BLaER1 (cell line): ENCODE data around the gene CFAP221.

Experiments used
- H3K27ac ChIP-seq: shearing (Covaris generic); formaldehyde crosslinking; 2 replicates; pipeline ENCODE4 v1.8.1; 2022
- H3K27me3 ChIP-seq: shearing (Covaris generic); formaldehyde crosslinking; 2 replicates; pipeline ENCODE4 v1.8.1; 2022
- H3K36me3 ChIP-seq: shearing (Covaris generic); formaldehyde crosslinking; 2 replicates; pipeline ENCODE4 v1.8.1; 2022
- H3K4me1 ChIP-seq: shearing (Covaris generic); formaldehyde crosslinking; 2 replicates; pipeline ENCODE4 v1.8.1; 2022
- H3K4me2 ChIP-seq: shearing (Covaris generic); formaldehyde crosslinking; 2 replicates; pipeline ENCODE4 v1.8.1; 2022
- H3K4me3 ChIP-seq: shearing (Covaris generic); formaldehyde crosslinking; 2 replicates; pipeline ENCODE4 v1.8.1; 2022
- H3K9ac ChIP-seq: shearing (Covaris generic); formaldehyde crosslinking; 2 replicates; pipeline ENCODE4 v1.8.1; 2022
- H3K9me3 ChIP-seq: shearing (Covaris generic); formaldehyde crosslinking; 2 replicates; pipeline ENCODE4 v1.8.1; 2022
- H4K20me1 ChIP-seq: shearing (Covaris generic); formaldehyde crosslinking; 2 replicates; pipeline ENCODE4 v1.8.1; 2022
- Cebpa-rat ChIP-seq: shearing (Covaris generic); IDR thresholded peaks from 2 replicates; pipeline ENCODE4 v1.8.1; 2022

The CFAP221 gene

GRCh38 chr2:119638246-119638645, 94.0 kb downstream of the CFAP221 start:
- no peaks in the 10 kb centered on the region for H3K36me3 ChIP-seq

GRCh38 chr2:119638685-119639554, 94.7 kb downstream of the CFAP221 start:
- no peak overlapping the region for H3K4me3 ChIP-seq
- H3K27ac ChIP-seq = no peak overlapping the region
- H3K36me3 ChIP-seq = no peaks in the 10 kb centered on the region
- H3K4me2 ChIP-seq = no peak overlapping the region
- H4K20me1 ChIP-seq = no peaks in the 10 kb centered on the region
- H3K9ac ChIP-seq = no peak overlapping the region
- no peaks in the 10 kb centered on the region for H3K4me1 ChIP-seq
- H3K27me3 ChIP-seq = no peaks in the 10 kb centered on the region
- no peak for TF ChIP-seq Cebpa-rat
- peaks cover 6% of the 10 kb centered on the region; the same call in 1 of the 2 replicates for H3K9me3 ChIP-seq

More at GRCh38 chr2:119638246-119638645, 94.0 kb downstream of the CFAP221 start:
- no peaks in the 10 kb centered on the region for H3K4me1 ChIP-seq
- no peaks in the 10 kb centered on the region for H3K27me3 ChIP-seq
- no peaks in the 10 kb centered on the region for H4K20me1 ChIP-seq
- no peak for TF ChIP-seq Cebpa-rat
- no peak overlapping the region for H3K27ac ChIP-seq
- no peak overlapping the region for H3K4me2 ChIP-seq
- no peak overlapping the region for H3K9ac ChIP-seq
- H3K4me3 ChIP-seq = no peak overlapping the region
- peaks cover 6% of the 10 kb centered on the region; the same call in 1 of the 2 replicates for H3K9me3 ChIP-seq

- Histone ChIP-seq H3K4me1 (0 out of 2 replicates have a peak, but pooled peaks cover 3% of the 10 kb centered on the region), H3K27ac (no peak overlapping the region), H3K9me3 (no peaks in the 10 kb centered on the region), H3K4me3 (no peak overlapping the region), H3K27me3 (no peaks in the 10 kb centered on the region), H3K9ac (no peak overlapping the region), H3K36me3 (no peaks in the 10 kb centered on the region), H4K20me1 (no peaks in the 10 kb centered on the region), H3K4me2 (no peak overlapping the region)
- TF ChIP-seq Cebpa-rat = no peak
These were observed 97.5 kb downstream of the CFAP221 start for GRCh38 chr2:119641562-119642258.

GRCh38 chr2:119644186-119644585, 99.9 kb downstream of the CFAP221 start:
- Histone ChIP-seq H3K9me3 (peaks cover 6% of the 10 kb centered on the region), H3K36me3 (no peaks in the 10 kb centered on the region), H3K27ac (no peak overlapping the region), H3K4me2 (no peak overlapping the region), H4K20me1 (no peaks in the 10 kb centered on the region), H3K4me1 (peaks cover 15% of the 10 kb centered on the region), H3K9ac (no peak overlapping the region), H3K4me3 (no peak overlapping the region), H3K27me3 (no peaks in the 10 kb centered on the region)
- TF ChIP-seq Cebpa-rat = no peak

- Histone ChIP-seq H3K9me3 (peaks cover 13% of the 10 kb centered on the region), H3K4me1 (peaks cover 15% of the 10 kb centered on the region), H3K27ac (no peak overlapping the region), H4K20me1 (no peaks in the 10 kb centered on the region), H3K4me2 (no peak overlapping the region), H3K9ac (no peak overlapping the region), H3K36me3 (no peaks in the 10 kb centered on the region), H3K4me3 (no peak overlapping the region), H3K27me3 (no peaks in the 10 kb centered on the region)
- TF ChIP-seq Cebpa-rat = no peak
These were observed 101.1 kb downstream of the CFAP221 start for GRCh38 chr2:119645173-119645855.

GRCh38 chr2:119646149-119646548, 101.9 kb downstream of the CFAP221 start:
- Histone ChIP-seq H3K4me2 (no peak overlapping the region), H3K9ac (no peak overlapping the region), H3K27me3 (no peaks in the 10 kb centered on the region), H3K4me1 (peaks cover 15% of the 10 kb centered on the region), H3K9me3 (peaks cover 13% of the 10 kb centered on the region), H4K20me1 (no peaks in the 10 kb centered on the region), H3K27ac (no peak overlapping the region), H3K36me3 (no peaks in the 10 kb centered on the region), H3K4me3 (no peak overlapping the region)
- no peak for TF ChIP-seq Cebpa-rat

GRCh38 chr2:119647440-119648169, 103.4 kb downstream of the CFAP221 start:
- Histone ChIP-seq H3K4me2 (peak overlapping the region; percentile 31; the same call in 1 of the 2 replicates), H4K20me1 (no peaks in the 10 kb centered on the region), H3K36me3 (no peaks in the 10 kb centered on the region), H3K9me3 (peaks cover 13% of the 10 kb centered on the region), H3K4me1 (peaks cover 15% of the 10 kb centered on the region), H3K27ac (no peak overlapping the region), H3K27me3 (no peaks in the 10 kb centered on the region), H3K9ac (no peak overlapping the region), H3K4me3 (no peak overlapping the region)
- TF ChIP-seq Cebpa-rat = no peak

GRCh38 chr2:119649364-119649917, 105.2 kb downstream of the CFAP221 start:
- no peak overlapping the region for H3K9ac ChIP-seq
- peaks cover 13% of the 10 kb centered on the region for H3K9me3 ChIP-seq
- no peaks in the 10 kb centered on the region for H4K20me1 ChIP-seq
- peaks cover 15% of the 10 kb centered on the region for H3K4me1 ChIP-seq
- no peak overlapping the region for H3K4me3 ChIP-seq
- no peaks in the 10 kb centered on the region for H3K27me3 ChIP-seq
- no peak overlapping the region for H3K4me2 ChIP-seq
- H3K36me3 ChIP-seq = no peaks in the 10 kb centered on the region
- TF ChIP-seq Cebpa-rat = no peak
- no peak overlapping the region for H3K27ac ChIP-seq

GRCh38 chr2:119650206-119650605, 106.0 kb downstream of the CFAP221 start:
- Histone ChIP-seq H3K9ac (no peak overlapping the region), H4K20me1 (no peaks in the 10 kb centered on the region), H3K27ac (no peak overlapping the region), H3K4me2 (no peak overlapping the region), H3K4me1 (peaks cover 15% of the 10 kb centered on the region), H3K9me3 (peaks cover 13% of the 10 kb centered on the region), H3K27me3 (no peaks in the 10 kb centered on the region), H3K36me3 (no peaks in the 10 kb centered on the region), H3K4me3 (no peak overlapping the region)
- TF ChIP-seq Cebpa-rat = no peak
